Panc1 (cell line): ENCODE results near the gene GPR153. TPM values are rescaled to one million over a fixed set of nuclear protein-coding genes. Genes with fewer than 3 reads are reported as not detected.
A peak's percentile ranks its signal among the peaks of the same experiment; 100 is the strongest.

Experiments
- ATAC-seq: fragments of 200-7000 bp; cut with Tn5 transposase; 2 replicates; pipeline ENCODE4 v1.9.1; 2020; ENCODE audit warnings: mild to moderate bottlenecking, moderate library complexity
- BruUV-seq: library from RNA; stranded (reverse); fragments of 400-500 nt; replicated peaks from 2 replicates; lab custom pipeline; 2021; lab: Mats Ljungman, UMichigan
- CTCF ChIA-PET: fragments of 300-600 bp; sonication (Branson Sonifier 250); formaldehyde crosslinking; loops from one replicate; lab custom pipeline; 2022; ENCODE audit warnings: antibody characterized with exemption; lab: Charles Lee
- POLR2A ChIA-PET: fragments of 300-600 bp; sonication (Branson Sonifier 250); formaldehyde crosslinking; loops from one replicate; lab custom pipeline; 2022; ENCODE audit warnings: antibody characterized with exemption; lab: Charles Lee
- DNase-seq: peaks from one replicate; pipeline ENCODE4 v3.0.0-alpha.2; 2010; ENCODE audit warnings: low read depth, low spot score
- H3K27ac ChIP-seq: 2 replicates; pipeline ENCODE4 v1.5.1; 2011; ENCODE audit warnings: mild to moderate bottlenecking, low read length, inconsistent platforms
- H3K27me3 ChIP-seq: fragments of 200-500 bp; sonication (Bioruptor generic); 2 replicates; pipeline ENCODE4 v1.6.0; 2014; ENCODE audit warnings: low read length, inconsistent platforms; ENCODE audit not compliant: control insufficient read depth, insufficient read depth
- H3K36me3 ChIP-seq: fragments of 200-500 bp; sonication (Bioruptor generic); 2 replicates; pipeline ENCODE4 v1.5.1; 2014; ENCODE audit warnings: inconsistent platforms, mild to moderate bottlenecking, low read length, moderate library complexity; ENCODE audit not compliant: control insufficient read depth, insufficient read depth
- H3K4me1 ChIP-seq: 2 replicates; pipeline ENCODE4 v1.5.1; 2011; ENCODE audit warnings: inconsistent platforms, mild to moderate bottlenecking, low read length, moderate library complexity; ENCODE audit not compliant: control insufficient read depth, insufficient read depth
- H3K4me3 ChIP-seq, 2 experiments: 2 replicates each; pipeline ENCODE4 v1.5.1; 2011 to 2012; ENCODE audit warnings: low read depth in 2 of 2, low read length in 2 of 2, mild to moderate bottlenecking in 2 of 2, inconsistent platforms in 1 of 2, moderate library complexity in 1 of 2
- H3K9me3 ChIP-seq: fragments of 200-500 bp; sonication (Bioruptor generic); 2 replicates; pipeline ENCODE4 v1.5.1; 2014; ENCODE audit warnings: low read depth, mild to moderate bottlenecking, inconsistent platforms, low read length, moderate library complexity; ENCODE audit not compliant: control insufficient read depth, insufficient read depth
- CTCF ChIP-seq: fragments of 450-650 bp; IDR thresholded peaks from 2 replicates; pipeline ENCODE4 v1.5.1; 2017; ENCODE audit warnings: mild to moderate bottlenecking
- POLR2AphosphoS5 ChIP-seq: IDR thresholded peaks from 2 replicates; pipeline ENCODE4 v1.6.1; 2012; ENCODE audit warnings: mild to moderate bottlenecking, low read depth, low read length, moderate library complexity
- REST ChIP-seq, 2 experiments: IDR thresholded peaks; 2 replicates each; pipeline ENCODE4 v1.6.1; 2011 to 2012; ENCODE audit warnings: low read depth in 2 of 2, control low read depth in 1 of 2, low read length in 1 of 2, mild to moderate bottlenecking in 1 of 2, moderate library complexity in 1 of 2; ENCODE audit not compliant: insufficient read depth in 1 of 2
- SIN3A ChIP-seq: IDR thresholded peaks from 2 replicates; pipeline ENCODE4 v1.6.1; 2012; ENCODE audit warnings: low read depth, mild to moderate bottlenecking, low read length, moderate library complexity, borderline replicate concordance; ENCODE audit not compliant: insufficient read depth
- TCF7L2 ChIP-seq: IDR thresholded peaks from 2 replicates; pipeline ENCODE4 v1.6.1; 2011; ENCODE audit warnings: mild to moderate bottlenecking, low read depth, low read length, inconsistent platforms
- in situ Hi-C: cut with HindIII; loops from 2 replicates; pipeline ENCODE4 v1.10.0; 2016; ENCODE audit warnings: low sequenced_read_pairs, low pct_unique_long_range_greater_than_20kb
- intact Hi-C: fragments of 100-400 bp; cut with micrococcal nuclease; formaldehyde crosslinking; loops from one replicate; pipeline ENCODE4 v1.10.0; 2022; ENCODE audit not compliant: unreplicated experiment
- total RNA-seq: library from RNA; stranded (reverse); gene quantifications from one replicate; pipeline ENCODE4 v1.2.1, GENCODE V29; 2021; ENCODE audit not compliant: unreplicated experiment

GPR153 gene
- total RNA-seq, 1 experiment from 2014 or later, result 5.5 TPM

- no TSS peak for BruUV-seq
- no peak for ATAC-seq
- ChIA-PET CTCF (interaction anchor here (0.5 to 0.6 kb wide), 2 partner anchors 189 to 198 kb away, joined by 3 to 5 read pairs; no protein-coding TSS in a partner anchor), POLR2A (no interaction called here)
- no peak overlapping the region for H3K27ac ChIP-seq
- H3K4me1 ChIP-seq, result peaks cover 8% of the 10 kb centered on the region
- no peaks in the 10 kb centered on the region for H3K9me3 ChIP-seq
- DNase-seq, result no peak
- no peaks in the 10 kb centered on the region for H3K27me3 ChIP-seq
- H3K36me3 ChIP-seq, result no peaks in the 10 kb centered on the region
- no peak overlapping the region for H3K4me3 ChIP-seq
- no peak for TF ChIP-seq SIN3A
- no peak for TF ChIP-seq CTCF
- TF ChIP-seq REST (IDR thresholded peaks at IDR 0.05; ENCODE audit: insufficient read depth in 1 of 2, low read depth in 2 of 2, low read length in 1 of 2), result no peak
- TF ChIP-seq POLR2AphosphoS5, result no peak
- no peak for TF ChIP-seq TCF7L2
- intact Hi-C loops (no loop called here), in situ Hi-C loops (no loop called here)
Measured at GRCh38 chr1:6251233-6251632, 9.7 kb downstream of the GPR153 start.

GRCh38 chr1:6249739-6250689, 10.9 kb downstream of the GPR153 start:
- intact Hi-C loops, result loop anchor here (5.0 kb wide), 2 partner anchors 162 to 227 kb away; no protein-coding TSS in a partner anchor

More at GRCh38 chr1:6249739-6250689, 10.9 kb downstream of the GPR153 start:
- peaks cover 10% of the 10 kb centered on the region for H3K4me1 ChIP-seq
- DNase-seq (no peak), ATAC-seq (no peak)
- H3K36me3 ChIP-seq, result no peaks in the 10 kb centered on the region
- ChIA-PET POLR2A (no interaction called here), CTCF (no interaction called here)
- TF ChIP-seq POLR2AphosphoS5, result no peak
- TF ChIP-seq REST (IDR thresholded peaks at IDR 0.05; ENCODE audit: insufficient read depth in 1 of 2, low read depth in 2 of 2, low read length in 1 of 2), result no peak
- TF ChIP-seq SIN3A, result no peak
- no peak for TF ChIP-seq CTCF
- no peak for TF ChIP-seq TCF7L2
- no TSS peak for BruUV-seq
- H3K27ac ChIP-seq, result no peak overlapping the region
- no peaks in the 10 kb centered on the region for H3K9me3 ChIP-seq
- in situ Hi-C loops, result no loop called here
- H3K27me3 ChIP-seq, result no peaks in the 10 kb centered on the region
- H3K4me3 ChIP-seq, result peak overlapping the region in 1 of 2 experiments; percentile 12; a peak in 1 of 4 replicates
